ENCODE results near the gene ANTKMT.

- TF ChIP-seq, protein P1, sequence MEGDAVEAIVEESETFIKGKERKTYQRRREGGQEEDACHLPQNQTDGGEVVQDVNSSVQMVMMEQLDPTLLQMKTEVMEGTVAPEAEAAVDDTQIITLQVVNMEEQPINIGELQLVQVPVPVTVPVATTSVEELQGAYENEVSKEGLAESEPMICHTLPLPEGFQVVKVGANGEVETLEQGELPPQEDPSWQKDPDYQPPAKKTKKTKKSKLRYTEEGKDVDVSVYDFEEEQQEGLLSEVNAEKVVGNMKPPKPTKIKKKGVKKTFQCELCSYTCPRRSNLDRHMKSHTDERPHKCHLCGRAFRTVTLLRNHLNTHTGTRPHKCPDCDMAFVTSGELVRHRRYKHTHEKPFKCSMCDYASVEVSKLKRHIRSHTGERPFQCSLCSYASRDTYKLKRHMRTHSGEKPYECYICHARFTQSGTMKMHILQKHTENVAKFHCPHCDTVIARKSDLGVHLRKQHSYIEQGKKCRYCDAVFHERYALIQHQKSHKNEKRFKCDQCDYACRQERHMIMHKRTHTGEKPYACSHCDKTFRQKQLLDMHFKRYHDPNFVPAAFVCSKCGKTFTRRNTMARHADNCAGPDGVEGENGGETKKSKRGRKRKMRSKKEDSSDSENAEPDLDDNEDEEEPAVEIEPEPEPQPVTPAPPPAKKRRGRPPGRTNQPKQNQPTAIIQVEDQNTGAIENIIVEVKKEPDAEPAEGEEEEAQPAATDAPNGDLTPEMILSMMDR (IDR thresholded peaks at IDR 0.05) = no peak
- TF ChIP-seq POLR2AphosphoS5 (IDR thresholded peaks at IDR 0.05) = no peak
- TF ChIP-seq POLR2A (IDR thresholded peaks at IDR 0.05) = no peak
- TF ChIP-seq EP300 (IDR thresholded peaks at IDR 0.05) = no peak
These were observed 45.3 kb downstream of the ANTKMT start for GRCh38 chr16:766008-766819.

Measured in sigmoid colon (tissue), 4 donors.